ENCODE measurements around the gene KCNQ4.

- TF ChIP-seq, protein P1, sequence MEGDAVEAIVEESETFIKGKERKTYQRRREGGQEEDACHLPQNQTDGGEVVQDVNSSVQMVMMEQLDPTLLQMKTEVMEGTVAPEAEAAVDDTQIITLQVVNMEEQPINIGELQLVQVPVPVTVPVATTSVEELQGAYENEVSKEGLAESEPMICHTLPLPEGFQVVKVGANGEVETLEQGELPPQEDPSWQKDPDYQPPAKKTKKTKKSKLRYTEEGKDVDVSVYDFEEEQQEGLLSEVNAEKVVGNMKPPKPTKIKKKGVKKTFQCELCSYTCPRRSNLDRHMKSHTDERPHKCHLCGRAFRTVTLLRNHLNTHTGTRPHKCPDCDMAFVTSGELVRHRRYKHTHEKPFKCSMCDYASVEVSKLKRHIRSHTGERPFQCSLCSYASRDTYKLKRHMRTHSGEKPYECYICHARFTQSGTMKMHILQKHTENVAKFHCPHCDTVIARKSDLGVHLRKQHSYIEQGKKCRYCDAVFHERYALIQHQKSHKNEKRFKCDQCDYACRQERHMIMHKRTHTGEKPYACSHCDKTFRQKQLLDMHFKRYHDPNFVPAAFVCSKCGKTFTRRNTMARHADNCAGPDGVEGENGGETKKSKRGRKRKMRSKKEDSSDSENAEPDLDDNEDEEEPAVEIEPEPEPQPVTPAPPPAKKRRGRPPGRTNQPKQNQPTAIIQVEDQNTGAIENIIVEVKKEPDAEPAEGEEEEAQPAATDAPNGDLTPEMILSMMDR (IDR thresholded peaks at IDR 0.05): no peak
- TF ChIP-seq POLR2A (IDR thresholded peaks at IDR 0.05): no peak
These were observed 7.1 kb upstream of the KCNQ4 start for GRCh38 chr1:40776236-40777072.
